Esophagus squamous epithelium (tissue), 5 donors: ENCODE data around the gene MAP4K3. TPM values are rescaled to one million over a fixed set of nuclear protein-coding genes. Genes with fewer than 3 reads are reported as not detected.

Experiments
- DNase-seq: peaks from one replicate; lab custom pipeline; 2025; lab: John Stamatoyannopoulos, UW
- H3K27ac ChIP-seq, 4 donors: fragments of 200-600 bp; sonication (generic); one replicate each; pipeline ENCODE4 v1.5.1; 2016 to 2019; ENCODE audit warnings: mild to moderate bottlenecking in 1 of 4
- H3K27me3 ChIP-seq, 4 donors: fragments of 200-600 bp; sonication (generic); 1 replicate in 3 of 4; 2 replicates in 1 of 4; pipeline versions ENCODE4 v1.5.1 to v1.6.0; 2017 to 2021; ENCODE audit warnings: antibody characterized with exemption in 1 of 4
- H3K36me3 ChIP-seq, 3 donors: fragments of 200-600 bp; sonication (generic); one replicate each; pipeline ENCODE4 v1.5.1; 2016 to 2019
- H3K4me1 ChIP-seq, 3 donors: fragments of 200-600 bp; sonication (generic); one replicate each; pipeline ENCODE4 v1.5.1; 2017 to 2019
- H3K4me3 ChIP-seq, 4 donors: fragments of 200-600 bp; sonication (generic); 1 replicate in 3 of 4; 2 replicates in 1 of 4; pipeline ENCODE4 v1.5.1; 2016 to 2019; ENCODE audit warnings: mild to moderate bottlenecking in 2 of 4, moderate library complexity in 1 of 4
- H3K9me3 ChIP-seq, 3 donors: fragments of 200-600 bp; sonication (generic); one replicate each; pipeline ENCODE4 v1.5.1; 2016 to 2019
- POLR2A ChIP-seq, 4 donors: fragments of 450-650 bp; IDR thresholded peaks; one replicate each; pipeline ENCODE4 v1.6.1; 2017; ENCODE audit warnings: antibody characterized with exemption in 4 of 4, mild to moderate bottlenecking in 4 of 4, moderate library complexity in 3 of 4
- whole genome bisulfite sequencing, 2 donors: methylation state at CpG; one replicate each; pipeline ENCODE4 v1.1.5; 2018; 5-methylcytosine and 5-hydroxymethylcytosine counted together
- intact Hi-C: fragments of 100-400 bp; cut with DNase I; formaldehyde crosslinking; loops from one replicate; pipeline ENCODE4 v1.15.0; 2022
- total RNA-seq, 4 donors: library from RNA; depleted of rRNA; stranded (reverse); fragments of >200 nt; gene quantifications; one replicate each; pipeline ENCODE4 v1.1.0, GENCODE V29; 2016
- TF ChIP-seq, protein P1 (sequence below), 6 experiments: fragments of 450-650 bp in 4 of 6; fragments of 200-600 bp in 2 of 6; sonication (generic) in 2 of 6; IDR thresholded peaks; one replicate each; pipeline ENCODE4 v1.5.1; 2016 to 2019; ENCODE audit warnings: antibody characterized with exemption in 6 of 6, mild to moderate bottlenecking in 4 of 6, moderate library complexity in 4 of 6
- donor health status: DM: yes; HTN: yes; CAD: no.

Gene MAP4K3
- total RNA-seq, 4 donors from 2014 or later = 12.6 to 35.1 (median 15.8) TPM

DNA sequence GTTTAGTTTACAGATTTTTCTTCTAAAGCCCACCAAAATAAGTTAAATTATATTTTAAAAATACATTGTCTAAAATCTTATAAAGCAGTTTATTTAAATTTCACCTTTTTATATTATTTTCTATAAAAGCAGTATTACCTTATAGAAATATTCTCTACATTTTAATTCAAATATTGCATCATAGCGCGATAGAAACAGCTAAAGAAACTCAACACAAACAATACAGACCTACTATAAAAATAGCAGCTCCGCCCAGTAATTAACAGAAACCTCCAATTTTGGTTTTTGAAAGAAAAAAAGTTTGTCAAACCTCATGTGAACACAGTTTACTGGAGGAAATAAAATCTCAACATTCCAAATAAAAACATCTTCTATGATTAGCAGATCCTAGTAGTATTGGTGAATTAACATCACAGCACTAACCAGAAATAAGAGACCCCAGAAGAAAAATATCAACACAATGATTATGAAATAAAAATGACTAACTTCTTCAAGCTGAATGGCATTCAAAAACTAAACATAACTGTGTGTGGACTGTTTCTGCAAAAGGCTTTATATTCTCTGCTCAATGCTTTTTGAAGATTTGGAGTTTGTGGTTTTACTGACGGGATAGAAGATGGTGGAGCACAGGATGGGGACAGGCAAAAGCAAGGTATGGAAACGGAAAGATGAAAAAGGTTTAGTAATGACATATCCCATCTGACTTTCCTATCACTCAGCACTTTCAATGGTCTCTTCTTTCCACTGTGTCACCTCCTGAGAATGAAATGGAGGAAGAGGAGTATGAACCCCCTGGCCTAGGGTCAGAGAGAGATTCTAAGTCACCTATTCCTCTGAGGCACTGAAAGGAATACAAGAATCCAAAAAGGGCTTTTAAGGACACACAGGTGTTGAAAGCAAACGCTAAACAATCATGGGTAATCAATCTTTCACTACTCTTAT is 17.5 kb downstream of the MAP4K3 start:
- no peaks in the 10 kb centered on the region for H3K27me3 ChIP-seq
- H3K9me3 ChIP-seq = no peaks in the 10 kb centered on the region
- 84 to 85% methylated on average over 6 of the region's 6 CpGs for WGBS, 2 donors
- intact Hi-C loops = no loop called here
- no peak overlapping the region for H3K4me3 ChIP-seq
- H3K27ac ChIP-seq = no peak overlapping the region
- H3K4me1 ChIP-seq = peaks cover 0 to 48% (median 5%) of the 10 kb centered on the region in 3 donors
- no peak for DNase-seq
- H3K36me3 ChIP-seq = no peaks in the 10 kb centered on the region
- TF ChIP-seq POLR2A (IDR thresholded peaks at IDR 0.05) = no peak
- TF ChIP-seq, protein P1, sequence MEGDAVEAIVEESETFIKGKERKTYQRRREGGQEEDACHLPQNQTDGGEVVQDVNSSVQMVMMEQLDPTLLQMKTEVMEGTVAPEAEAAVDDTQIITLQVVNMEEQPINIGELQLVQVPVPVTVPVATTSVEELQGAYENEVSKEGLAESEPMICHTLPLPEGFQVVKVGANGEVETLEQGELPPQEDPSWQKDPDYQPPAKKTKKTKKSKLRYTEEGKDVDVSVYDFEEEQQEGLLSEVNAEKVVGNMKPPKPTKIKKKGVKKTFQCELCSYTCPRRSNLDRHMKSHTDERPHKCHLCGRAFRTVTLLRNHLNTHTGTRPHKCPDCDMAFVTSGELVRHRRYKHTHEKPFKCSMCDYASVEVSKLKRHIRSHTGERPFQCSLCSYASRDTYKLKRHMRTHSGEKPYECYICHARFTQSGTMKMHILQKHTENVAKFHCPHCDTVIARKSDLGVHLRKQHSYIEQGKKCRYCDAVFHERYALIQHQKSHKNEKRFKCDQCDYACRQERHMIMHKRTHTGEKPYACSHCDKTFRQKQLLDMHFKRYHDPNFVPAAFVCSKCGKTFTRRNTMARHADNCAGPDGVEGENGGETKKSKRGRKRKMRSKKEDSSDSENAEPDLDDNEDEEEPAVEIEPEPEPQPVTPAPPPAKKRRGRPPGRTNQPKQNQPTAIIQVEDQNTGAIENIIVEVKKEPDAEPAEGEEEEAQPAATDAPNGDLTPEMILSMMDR (IDR thresholded peaks at IDR 0.05) = no peak

GRCh38 chr2:39418491-39418890 is 18.6 kb downstream of the MAP4K3 start:
- no peak for DNase-seq
- H3K4me3 ChIP-seq = no peak overlapping the region
- no peak overlapping the region for H3K27ac ChIP-seq
- 87 to 90% methylated on average over 5 of the region's 5 CpGs for WGBS, 2 donors
- no peaks in the 10 kb centered on the region for H3K9me3 ChIP-seq
- peaks cover 0 to 48% (median 5%) of the 10 kb centered on the region in 3 donors for H3K4me1 ChIP-seq
- intact Hi-C loops = no loop called here
- TF ChIP-seq, protein P1 (IDR thresholded peaks at IDR 0.05) = no peak
- no peak for TF ChIP-seq POLR2A (IDR thresholded peaks at IDR 0.05)
- no peaks in the 10 kb centered on the region for H3K27me3 ChIP-seq
- H3K36me3 ChIP-seq = no peaks in the 10 kb centered on the region

DNA sequence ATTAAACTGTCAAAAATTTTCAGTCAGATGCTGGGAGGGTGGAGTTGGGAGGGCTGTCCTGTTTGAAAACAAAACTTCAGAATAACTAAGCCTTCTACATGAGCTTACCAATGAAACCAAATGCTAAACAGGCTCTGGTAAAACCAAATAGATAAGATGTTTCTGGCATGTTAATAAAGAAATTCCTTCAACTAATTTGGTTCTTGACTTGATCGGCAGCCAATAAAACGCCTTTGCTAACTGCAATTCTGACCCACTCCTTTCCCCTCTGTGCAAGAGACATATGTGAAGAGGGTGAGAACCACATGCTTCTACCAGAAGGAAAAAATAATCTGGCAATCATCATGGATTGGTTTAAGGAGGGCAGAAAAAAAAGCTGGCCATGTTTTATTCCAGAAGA is 20.9 kb downstream of the MAP4K3 start:
- Histone ChIP-seq H3K27me3 (no peaks in the 10 kb centered on the region), H3K36me3 (no peaks in the 10 kb centered on the region), H3K9me3 (no peaks in the 10 kb centered on the region), H3K4me1 (peaks cover 0 to 58% (median 5%) of the 10 kb centered on the region in 3 donors), H3K27ac (no peak overlapping the region), H3K4me3 (no peak overlapping the region)
- no peak for DNase-seq
- intact Hi-C loops = no loop called here
- TF ChIP-seq POLR2A (IDR thresholded peaks at IDR 0.05) = no peak
- TF ChIP-seq, protein P1 (IDR thresholded peaks at IDR 0.05) = no peak
- WGBS, 2 donors = 39 to 47% methylated on average over 2 of the region's 2 CpGs

DNA sequence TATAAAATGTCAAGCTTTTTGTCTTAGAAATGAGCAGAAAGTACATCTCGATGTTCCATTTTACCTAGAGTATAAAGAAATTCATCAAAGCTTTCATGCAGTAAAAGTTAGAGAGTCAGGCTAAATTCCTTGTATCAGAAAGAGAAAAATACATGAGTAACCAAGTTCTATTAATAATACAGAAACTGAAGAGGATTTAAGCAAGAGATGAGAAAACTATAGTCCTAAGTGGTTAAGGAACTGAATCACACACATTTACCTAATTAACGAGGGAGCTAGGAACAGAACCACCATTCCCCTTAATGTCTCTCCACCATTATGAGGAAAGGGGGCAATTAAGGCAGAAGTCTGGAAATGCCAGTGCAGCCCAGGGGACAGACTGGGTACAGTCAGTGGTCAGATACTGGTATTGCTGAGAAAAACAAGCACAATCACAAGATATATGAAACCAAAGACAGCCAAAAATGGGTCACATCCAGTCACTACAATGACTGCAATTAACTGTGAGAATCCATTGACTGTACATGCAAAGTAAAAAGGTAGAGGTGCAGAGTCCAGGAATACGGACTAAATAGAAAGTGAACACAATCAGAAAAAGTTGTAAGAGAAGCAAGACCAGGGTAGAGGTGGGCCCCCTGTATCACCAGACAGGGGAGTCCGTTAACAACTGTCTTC is 23.9 kb downstream of the MAP4K3 start:
- WGBS, 2 donors = 74 to 81% methylated on average over 4 of the region's 4 CpGs
- Histone ChIP-seq H3K36me3 (no peaks in the 10 kb centered on the region), H3K4me1 (peaks cover 2 to 66% (median 3%) of the 10 kb centered on the region in 3 donors), H3K27me3 (no peaks in the 10 kb centered on the region), H3K4me3 (no peak overlapping the region), H3K9me3 (no peaks in the 10 kb centered on the region), H3K27ac (no peak overlapping the region)
- TF ChIP-seq, protein P1 (IDR thresholded peaks at IDR 0.05) = no peak
- TF ChIP-seq POLR2A (IDR thresholded peaks at IDR 0.05) = no peak
- intact Hi-C loops = no loop called here
- DNase-seq = no peak
